Nephron (organoid): ENCODE results near the gene TLCD5.

Source experiments
- H3K27ac Mint-ChIP-seq, 3 experiments: 2 replicates each; pipeline ENCODE4 v1.8.0; 2020; ENCODE audit warnings: mixed read lengths in 3 of 3, mild to moderate bottlenecking in 2 of 3, moderate library complexity in 1 of 3
- H3K27me3 Mint-ChIP-seq: 2 replicates; pipeline ENCODE4 v1.8.0; 2021; ENCODE audit warnings: low read depth, mild to moderate bottlenecking, moderate library complexity, mixed read lengths
- H3K36me3 Mint-ChIP-seq: 2 replicates; pipeline ENCODE4 v1.8.0; 2020; ENCODE audit warnings: low read depth, mixed read lengths
- H3K4me1 Mint-ChIP-seq: 2 replicates; pipeline ENCODE4 v1.8.0; 2020; ENCODE audit warnings: mixed read lengths
- H3K4me3 Mint-ChIP-seq, 3 experiments: 2 replicates each; pipeline ENCODE4 v1.8.0; 2020; ENCODE audit warnings: mild to moderate bottlenecking in 3 of 3, mixed read lengths in 3 of 3, moderate library complexity in 2 of 3
- H3K9me3 Mint-ChIP-seq: 2 replicates; pipeline ENCODE4 v1.8.0; 2020; ENCODE audit warnings: mixed read lengths
- CTCF ChIP-seq, 3 experiments: fragments of 200-600 bp; sonication (generic); IDR thresholded peaks; one replicate each; pipeline ENCODE4 v1.5.0; 2021; ENCODE audit warnings: antibody characterized with exemption in 3 of 3; ENCODE audit not compliant: unreplicated experiment in 3 of 3

Gene TLCD5

DNA sequence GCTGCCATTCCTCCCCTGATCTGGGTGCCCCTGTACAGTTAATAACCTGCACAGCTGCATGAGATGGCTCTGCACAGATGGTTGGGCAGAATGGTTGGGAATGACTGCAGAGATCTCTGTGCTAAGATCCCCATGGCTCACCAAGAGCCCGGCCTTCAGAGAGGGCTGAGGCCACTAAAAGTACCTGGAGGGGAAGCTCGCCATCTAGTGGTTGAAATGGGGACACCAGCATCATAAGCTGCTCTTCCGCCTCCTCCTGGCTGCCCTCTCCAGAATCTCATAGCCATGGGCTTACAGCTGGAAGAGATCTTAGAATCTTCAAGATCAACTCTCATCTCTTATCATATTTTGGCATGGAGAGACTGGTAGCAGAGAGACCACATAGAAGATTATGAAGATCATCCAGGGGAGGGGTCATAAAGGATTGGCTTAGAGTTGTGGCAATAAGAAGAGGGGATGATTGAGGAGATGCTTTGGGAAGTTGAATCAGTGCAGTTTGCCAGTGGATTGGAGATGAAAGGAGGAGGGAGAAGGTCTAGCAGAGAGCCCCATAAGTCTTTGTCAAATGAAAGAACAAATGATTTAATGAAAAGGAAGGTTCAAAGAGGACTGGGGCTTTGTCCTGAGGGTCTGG, 22.0 kb upstream of the TLCD5 start:
- Mint-ChIP-seq H3K4me3 (no peak overlapping the region), H3K27ac (no peak overlapping the region)
- TF ChIP-seq CTCF (IDR thresholded peaks at IDR 0.05; ENCODE audit: unreplicated experiment in 3 of 3) = peak; percentile 71 to 90 (median 89)

DNA sequence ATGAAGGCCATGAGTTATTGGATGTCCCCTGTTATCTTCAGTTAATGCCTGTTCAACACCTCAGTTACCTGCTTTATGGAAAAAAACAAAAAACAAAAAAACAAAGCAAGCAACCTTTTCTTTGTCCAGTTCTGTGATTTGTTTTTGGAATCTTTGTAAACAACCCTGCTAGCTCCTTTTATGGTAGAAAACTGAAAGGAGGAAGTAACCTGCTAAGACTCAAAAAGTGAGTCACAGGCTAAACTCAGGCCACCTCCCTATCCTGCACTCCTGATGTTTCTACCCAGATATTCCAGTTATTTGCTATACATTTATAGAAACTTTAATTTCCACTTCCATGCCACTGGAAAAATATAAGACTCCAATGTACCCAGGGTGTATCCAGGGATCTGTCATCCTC, 20.6 kb upstream of the TLCD5 start:
- peaks cover 5% of the 10 kb centered on the region for H3K4me1 Mint-ChIP-seq
- no peaks in the 10 kb centered on the region for H3K9me3 Mint-ChIP-seq
- H3K4me3 Mint-ChIP-seq = no peak overlapping the region
- no peaks in the 10 kb centered on the region for H3K36me3 Mint-ChIP-seq
- H3K27ac Mint-ChIP-seq = no peak overlapping the region
- peaks cover 32% of the 10 kb centered on the region for H3K27me3 Mint-ChIP-seq
- TF ChIP-seq CTCF (IDR thresholded peaks at IDR 0.05; ENCODE audit: unreplicated experiment in 3 of 3) = no peak

More for the DNA sequence above, 22.0 kb upstream of the TLCD5 start:
- no peaks in the 10 kb centered on the region for H3K36me3 Mint-ChIP-seq
- peaks cover 12% of the 10 kb centered on the region for H3K4me1 Mint-ChIP-seq
- H3K27me3 Mint-ChIP-seq = peaks cover 37% of the 10 kb centered on the region
- H3K9me3 Mint-ChIP-seq = no peaks in the 10 kb centered on the region

GRCh38 chr11:120305286-120305685, 19.8 kb upstream of the TLCD5 start:
- no peak overlapping the region for H3K4me3 Mint-ChIP-seq
- no peak for TF ChIP-seq CTCF (IDR thresholded peaks at IDR 0.05; ENCODE audit: unreplicated experiment in 3 of 3)
- no peak overlapping the region for H3K27ac Mint-ChIP-seq
- no peaks in the 10 kb centered on the region for H3K4me1 Mint-ChIP-seq
- H3K9me3 Mint-ChIP-seq = no peaks in the 10 kb centered on the region
- H3K27me3 Mint-ChIP-seq = peaks cover 32% of the 10 kb centered on the region
- no peaks in the 10 kb centered on the region for H3K36me3 Mint-ChIP-seq

- H3K9me3 Mint-ChIP-seq = no peaks in the 10 kb centered on the region
- peak in 1 of 3 experiments; percentile 19 for TF ChIP-seq CTCF (IDR thresholded peaks at IDR 0.05; ENCODE audit: unreplicated experiment in 3 of 3)
- H3K27me3 Mint-ChIP-seq = peaks cover 28% of the 10 kb centered on the region
- no peak overlapping the region for H3K27ac Mint-ChIP-seq
- H3K4me1 Mint-ChIP-seq = no peaks in the 10 kb centered on the region
- no peaks in the 10 kb centered on the region for H3K36me3 Mint-ChIP-seq
- no peak overlapping the region for H3K4me3 Mint-ChIP-seq
Measured at GRCh38 chr11:120306519-120307242, 18.4 kb upstream of the TLCD5 start.

DNA sequence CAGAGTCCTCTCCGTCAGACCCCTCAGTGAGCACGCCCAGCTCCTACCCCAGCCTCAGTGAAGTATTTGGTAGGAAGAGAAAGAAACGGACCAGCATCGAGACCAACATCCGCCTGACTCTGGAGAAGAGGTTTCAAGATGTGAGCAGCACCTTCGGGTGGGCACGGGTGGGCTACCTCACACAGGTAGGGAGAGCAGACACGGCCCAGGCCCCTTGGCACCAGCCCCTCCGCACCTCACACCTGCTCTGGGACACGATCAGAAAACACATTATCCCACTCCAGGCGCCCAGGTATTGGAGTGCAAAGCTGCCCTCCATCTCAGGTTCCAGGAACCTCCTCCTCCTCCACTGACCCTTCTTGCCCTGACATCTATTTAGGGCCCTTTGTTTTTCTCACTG, 17.6 kb upstream of the TLCD5 start:
- Mint-ChIP-seq H3K4me3 (no peak overlapping the region), H3K36me3 (no peaks in the 10 kb centered on the region)

More for the DNA sequence above, 17.6 kb upstream of the TLCD5 start:
- Mint-ChIP-seq H3K27ac (no peak overlapping the region), H3K9me3 (no peaks in the 10 kb centered on the region), H3K27me3 (peaks cover 28% of the 10 kb centered on the region), H3K4me1 (no peaks in the 10 kb centered on the region)
- TF ChIP-seq CTCF (IDR thresholded peaks at IDR 0.05; ENCODE audit: unreplicated experiment in 3 of 3) = no peak
